Stimulated activated CD4-positive, alpha-beta T cell treated with anti-CD3 and anti-CD28 coated beads, Interleukin-1b, Interleukin-23, amount 100 ng/mL, for 24 hours (primary cell): ENCODE data around the gene CLSTN3.
A peak's percentile ranks its signal among the peaks of the same experiment; 100 is the strongest.
"Not testable (repeated sequence)": the region's sequence is repeated elsewhere in the genome, so short reads cannot be mapped to it uniquely, and the experiment has no call there.

Experiments
- DNase-seq, 4 experiments: peaks; one replicate each; pipeline ENCODE4 v3.0.0-alpha.2; 2020; ENCODE audit warnings: low read depth in 4 of 4, low spot score in 1 of 4

CLSTN3 gene

DNA sequence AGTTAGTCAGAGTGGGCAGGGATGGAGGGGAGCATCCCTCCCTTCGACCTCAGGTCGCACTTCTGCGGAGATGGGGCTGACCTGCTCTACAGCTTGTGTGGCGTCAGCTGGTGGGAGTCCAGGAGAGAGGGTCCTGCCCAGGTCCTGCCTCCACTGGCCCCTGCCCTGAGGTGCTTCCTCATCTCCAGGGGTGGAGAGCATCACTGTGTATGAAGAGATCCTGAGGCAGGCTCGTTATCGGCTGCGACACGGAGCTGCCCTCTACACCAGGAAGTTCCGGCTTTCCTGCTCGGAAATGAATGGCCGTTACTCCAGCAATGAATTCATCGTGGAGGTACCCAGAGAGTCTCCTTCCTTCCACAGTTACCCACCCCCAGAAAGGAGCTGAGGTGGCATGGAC is 20.2 kb downstream of the CLSTN3 start:
- no peak for DNase-seq

DNA sequence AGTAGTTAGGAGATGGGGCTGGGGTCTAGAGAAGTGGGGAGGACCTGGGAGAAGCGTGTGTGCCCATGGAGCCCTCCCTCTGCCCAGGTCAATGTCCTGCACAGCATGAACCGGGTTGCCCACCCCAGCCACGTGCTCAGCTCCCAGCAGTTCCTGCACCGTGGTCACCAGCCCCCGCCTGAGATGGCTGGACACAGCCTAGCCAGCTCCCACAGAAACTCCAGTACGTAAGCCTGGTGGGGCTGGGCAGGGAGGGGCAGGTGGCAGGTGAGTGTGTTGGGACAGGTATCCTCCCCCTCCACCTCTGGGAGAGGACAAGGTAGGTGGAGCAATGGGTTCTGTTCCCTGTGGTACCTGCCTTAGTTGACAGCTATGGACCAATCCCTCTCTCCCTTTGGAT is 20.7 kb downstream of the CLSTN3 start:
- no peak for DNase-seq

DNA sequence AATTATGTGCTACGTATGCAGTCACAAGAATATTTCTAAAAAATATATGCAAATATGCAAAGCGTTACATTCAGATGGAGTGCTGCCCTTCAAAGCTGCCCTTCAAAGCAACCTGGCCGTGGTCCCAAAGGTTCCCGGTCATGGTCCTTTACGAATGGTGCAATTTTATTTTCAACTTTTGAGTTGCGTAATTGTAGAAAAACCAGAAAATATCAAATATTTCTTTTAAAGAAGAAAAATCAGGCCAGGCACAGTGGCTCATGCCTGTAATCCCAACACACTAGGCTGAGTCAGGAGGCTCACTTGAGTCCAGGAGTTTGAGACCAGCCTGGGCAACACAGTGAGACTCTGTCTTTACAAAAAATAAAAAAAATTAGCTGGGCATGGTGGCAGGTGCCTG is 21.4 kb downstream of the CLSTN3 start:
- no peak for DNase-seq

- no peak for DNase-seq
These were observed 22.6 kb downstream of the CLSTN3 start for GRCh38 chr12:7152818-7153217.

- DNase-seq, result no peak
These were observed 23.9 kb downstream of the CLSTN3 start for GRCh38 chr12:7154042-7154441.

DNA sequence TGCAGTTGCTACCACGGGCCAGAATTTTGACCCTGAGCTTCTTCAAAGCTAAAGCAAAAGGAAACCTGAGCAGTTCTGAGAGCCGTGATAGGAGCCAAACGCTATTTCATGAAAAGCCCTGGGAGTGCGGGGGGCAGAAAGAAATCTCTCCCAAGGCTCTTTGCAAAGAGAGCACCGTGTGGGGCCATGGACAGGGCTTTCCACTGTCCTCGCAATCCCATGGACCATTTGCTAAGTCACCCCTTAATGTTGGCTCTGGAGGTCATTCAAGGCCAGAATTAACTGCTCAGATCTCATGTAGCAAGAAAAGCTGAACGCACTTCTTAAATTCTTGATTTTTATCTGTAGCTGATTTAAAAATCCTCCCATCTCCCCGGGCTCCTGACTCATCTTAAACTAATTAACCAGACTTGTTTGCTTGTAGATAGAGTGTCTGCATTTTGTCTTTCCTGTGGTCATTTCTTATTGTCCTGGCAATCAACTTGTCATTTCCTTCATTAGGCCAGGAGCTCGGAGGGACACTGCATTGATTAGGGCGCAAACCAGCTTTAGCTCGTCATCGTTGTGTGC is 24.8 kb downstream of the CLSTN3 start:
- DNase-seq, result no peak

DNA sequence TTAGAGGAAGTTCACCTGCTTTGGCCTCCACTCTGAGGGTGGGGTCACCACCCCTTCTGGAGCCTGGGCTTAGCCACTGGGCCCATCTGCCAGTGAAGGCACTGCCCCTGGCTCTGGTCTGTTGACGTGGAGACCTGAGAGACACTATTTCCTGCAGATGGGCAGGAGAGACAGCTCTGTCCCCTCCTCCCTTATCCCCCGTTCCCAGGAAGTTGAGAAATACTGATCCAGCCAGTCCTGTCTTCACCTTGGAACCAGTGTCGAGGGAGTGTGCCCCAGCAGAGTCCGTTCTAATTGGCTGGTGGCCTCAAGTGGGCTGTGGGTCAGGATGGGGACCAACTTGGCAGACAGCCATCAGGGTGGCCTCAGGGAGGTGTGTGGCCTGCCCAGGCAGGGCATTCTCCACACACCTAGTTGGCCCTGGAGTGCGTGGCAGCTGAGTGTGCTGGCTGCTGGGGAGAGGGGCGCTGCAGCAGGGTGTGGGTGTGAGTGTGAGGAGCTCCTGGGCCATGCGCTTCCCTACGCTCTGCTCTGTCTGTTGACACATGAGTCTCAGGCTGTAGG is 25.4 kb downstream of the CLSTN3 start:
- DNase-seq, result no peak

- DNase-seq, result no peak
These were observed 26.4 kb downstream of the CLSTN3 start for GRCh38 chr12:7156259-7157197.

DNA sequence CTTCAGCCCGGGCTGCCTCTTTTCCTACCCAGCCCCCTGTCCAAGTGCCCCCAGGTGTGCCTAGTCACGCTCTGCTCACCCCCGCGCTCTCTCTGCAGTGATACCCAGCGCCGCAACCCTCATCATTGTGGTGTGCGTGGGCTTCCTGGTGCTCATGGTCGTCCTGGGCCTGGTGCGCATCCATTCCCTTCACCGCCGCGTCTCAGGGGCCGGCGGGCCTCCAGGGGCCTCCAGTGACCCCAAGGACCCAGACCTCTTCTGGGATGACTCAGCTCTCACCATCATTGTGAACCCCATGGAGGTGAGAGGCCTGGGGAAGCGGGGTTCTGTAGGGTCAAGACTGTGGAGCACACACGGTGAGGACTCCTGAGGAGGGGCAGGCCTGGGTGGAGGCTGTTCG is 27.2 kb downstream of the CLSTN3 start:
- DNase-seq, result no peak

DNA sequence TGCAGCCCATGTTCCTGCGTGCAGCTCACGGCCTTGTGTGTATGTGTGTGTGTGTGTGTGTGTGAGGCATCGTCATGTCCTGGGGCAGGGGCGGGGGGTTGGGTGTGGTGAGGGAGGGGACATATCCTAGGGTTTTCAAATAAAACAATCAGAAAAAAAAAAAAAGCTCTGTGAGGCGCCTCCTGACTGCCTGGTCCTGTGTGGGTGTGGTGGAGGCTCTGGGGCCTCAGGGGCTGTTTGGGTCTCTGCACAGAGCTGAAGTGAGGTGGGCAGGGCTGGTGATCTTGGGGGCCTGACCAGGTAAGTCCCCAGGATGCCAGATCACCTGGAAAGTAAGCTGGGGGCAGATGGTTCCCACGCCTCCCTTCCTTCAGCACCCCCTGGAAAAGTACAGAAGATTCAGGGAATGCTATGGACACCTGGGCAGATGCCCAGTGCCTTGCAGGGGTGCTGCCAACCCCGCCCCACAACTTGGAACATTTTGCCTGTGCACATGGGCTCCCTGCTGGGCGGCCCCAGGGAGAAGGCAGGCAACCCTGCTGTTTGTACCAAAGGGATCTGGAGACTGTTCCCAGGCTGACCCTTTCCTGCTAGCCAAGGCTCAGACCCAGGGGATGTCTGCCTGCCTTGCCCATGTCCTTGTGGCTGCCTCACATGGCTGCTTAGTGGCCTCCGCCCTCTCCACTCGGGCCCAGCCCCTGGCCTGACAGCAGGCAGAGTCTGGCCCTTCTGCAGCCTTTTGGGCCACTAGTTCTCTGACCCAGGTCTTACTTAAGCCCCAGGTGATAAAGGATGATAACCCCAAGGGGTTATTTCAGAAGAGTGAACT is 28.8 kb downstream of the CLSTN3 start:
- DNase-seq, result no peak

DNA sequence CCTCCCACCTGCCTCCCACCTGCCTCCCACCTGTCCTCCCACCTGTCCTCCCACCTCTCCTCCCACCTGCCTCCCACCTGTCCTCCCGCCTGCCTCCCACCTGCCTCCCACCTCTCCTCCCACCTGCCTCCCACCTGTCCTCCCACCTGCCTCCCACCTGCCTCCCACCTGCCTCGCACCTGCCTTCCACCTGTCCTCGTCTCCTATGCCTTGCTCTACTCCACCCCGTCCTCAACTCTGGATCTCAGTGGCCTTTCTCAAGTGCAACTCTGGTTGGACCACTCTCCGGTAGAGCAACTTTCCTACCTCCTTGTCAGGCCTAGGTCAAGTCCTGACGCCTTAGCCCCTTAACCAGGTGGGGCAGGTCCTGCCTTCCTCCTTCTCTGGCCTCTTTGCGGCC is 30.0 kb downstream of the CLSTN3 start:
- no peak for DNase-seq

GRCh38 chr12:7161327-7161726 is 31.2 kb downstream of the CLSTN3 start:
- no peak for DNase-seq

- no peak for DNase-seq
These were observed 31.6 kb downstream of the CLSTN3 start for GRCh38 chr12:7161811-7162210.

GRCh38 chr12:7162691-7163114 is 32.5 kb downstream of the CLSTN3 start:
- DNase-seq, result peak in 2 of 4 experiments; percentile 2 to 13

GRCh38 chr12:7169951-7170350 is 39.8 kb downstream of the CLSTN3 start:
- no peak for DNase-seq

DNA sequence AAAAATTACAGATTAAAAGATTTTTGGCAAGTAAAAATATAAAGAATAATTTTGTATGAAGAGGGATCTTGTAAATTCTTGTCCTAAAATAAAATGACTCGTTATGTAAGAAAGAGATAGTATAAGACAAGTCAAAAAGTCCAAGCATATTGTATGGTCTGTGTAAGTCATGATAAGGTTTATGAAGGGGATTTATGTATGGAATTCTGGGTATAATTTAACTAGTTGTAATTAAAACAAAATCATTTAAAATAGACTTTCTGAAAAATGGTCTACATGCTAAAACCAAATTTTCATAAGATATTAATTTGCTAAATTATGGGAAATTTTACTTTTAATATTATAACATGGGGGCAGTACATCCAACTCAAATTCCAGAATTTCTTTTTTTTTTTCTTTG is 41.7 kb downstream of the CLSTN3 start:
- no peak for DNase-seq

DNA sequence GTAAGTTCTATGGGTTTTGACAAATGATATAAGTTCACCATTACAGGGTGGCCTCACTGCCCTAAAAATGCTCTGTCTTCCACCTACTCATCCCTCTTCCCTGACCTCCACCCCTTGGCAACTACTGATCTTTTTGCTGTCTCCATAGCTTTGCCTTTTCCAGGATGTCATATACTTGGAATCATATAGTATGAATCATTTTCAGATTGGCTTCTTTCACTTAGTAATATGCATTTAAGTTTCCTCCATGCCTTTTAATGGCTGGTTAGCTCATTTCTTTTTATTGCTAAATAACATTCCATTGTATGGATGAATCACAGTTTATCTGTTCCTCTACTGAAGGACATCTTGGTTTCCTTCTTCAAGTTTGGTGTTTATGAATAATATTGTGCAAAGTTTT is 45.3 kb downstream of the CLSTN3 start:
- DNase-seq, result no peak

- DNase-seq, result no peak
These were observed 46.4 kb downstream of the CLSTN3 start for GRCh38 chr12:7176595-7176994.

DNA sequence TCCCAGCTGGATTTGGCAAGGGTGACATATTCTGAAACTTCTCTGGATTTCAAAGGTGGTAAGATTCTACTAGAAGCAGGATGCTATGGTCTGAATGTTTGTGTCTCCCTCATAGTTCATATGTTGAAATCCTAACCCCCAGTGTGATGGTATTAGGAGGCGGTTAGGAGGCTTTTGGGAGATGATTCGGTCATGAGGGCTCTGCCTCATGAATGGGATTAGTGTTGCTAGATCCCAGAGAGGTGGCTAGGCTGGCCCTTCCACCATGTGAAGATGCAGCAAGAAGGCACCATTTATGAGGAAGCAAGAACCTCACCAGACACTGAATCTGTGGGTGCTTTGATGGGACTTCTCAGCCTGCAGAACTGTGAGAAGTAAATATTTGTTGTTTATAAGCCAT is 48.3 kb downstream of the CLSTN3 start:
- no peak for DNase-seq

DNA sequence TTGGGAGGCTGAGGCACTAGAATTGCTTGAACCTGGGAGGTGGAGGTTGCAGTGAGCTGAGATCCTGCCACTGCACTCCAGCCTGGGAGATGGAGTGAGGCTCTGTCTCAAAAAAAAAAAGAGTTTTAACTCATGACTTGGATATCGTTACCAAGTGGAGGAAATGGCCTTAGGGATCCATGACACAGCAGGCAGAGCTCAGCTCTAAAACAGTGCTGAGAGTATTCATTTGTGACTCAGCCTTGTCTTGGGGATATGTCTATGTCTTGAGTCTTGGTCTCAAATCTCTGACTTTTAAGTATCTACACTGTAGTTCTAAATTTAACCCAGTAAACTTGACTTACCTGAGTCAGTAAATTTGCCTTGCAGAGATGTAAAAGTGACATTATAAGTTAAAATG is 50.5 kb downstream of the CLSTN3 start:
- no peak for DNase-seq

- DNase-seq, result not testable (repeated sequence)
These were observed 55.9 kb downstream of the CLSTN3 start for GRCh38 chr12:7186058-7186457.
